Suppressor macrophage (primary cell): ENCODE results near the gene DNAH5.
"Not testable (repeated sequence)": the region's sequence is repeated elsewhere in the genome, so short reads cannot be mapped to it uniquely, and the experiment has no call there.

Experiments used
- DNase-seq, 4 experiments: peaks; one replicate each; pipeline ENCODE4 v3.0.0-alpha.2; 2020 to 2022

The DNAH5 gene

GRCh38 chr5:13833440-13833839 is 111.0 kb downstream of the DNAH5 start:
- no peak for DNase-seq

- no peak for DNase-seq
These were observed 113.1 kb downstream of the DNAH5 start for GRCh38 chr5:13831351-13831750.

GRCh38 chr5:13830536-13830935 is 114.0 kb downstream of the DNAH5 start:
- no peak for DNase-seq

- no peak for DNase-seq
These were observed 123.1 kb downstream of the DNAH5 start for GRCh38 chr5:13821366-13821765.

GRCh38 chr5:13816126-13816525 is 128.4 kb downstream of the DNAH5 start:
- DNase-seq, result no peak

GRCh38 chr5:13814301-13814700 is 130.2 kb downstream of the DNAH5 start:
- no peak for DNase-seq

- no peak for DNase-seq
These were observed 134.6 kb downstream of the DNAH5 start for GRCh38 chr5:13809921-13810320.

- DNase-seq, result no peak
These were observed 140.2 kb downstream of the DNAH5 start for GRCh38 chr5:13804336-13804735.

- not testable (repeated sequence) for DNase-seq
These were observed 145.9 kb downstream of the DNAH5 start for GRCh38 chr5:13798569-13798968.

GRCh38 chr5:13785781-13786415 is 158.6 kb downstream of the DNAH5 start:
- no peak for DNase-seq

GRCh38 chr5:13783726-13784125 is 160.8 kb downstream of the DNAH5 start:
- no peak for DNase-seq

GRCh38 chr5:13780081-13780480 is 164.4 kb downstream of the DNAH5 start:
- DNase-seq, result no peak

GRCh38 chr5:13773649-13774048 is 170.8 kb downstream of the DNAH5 start:
- DNase-seq, result no peak

GRCh38 chr5:13771011-13771571 is 173.4 kb downstream of the DNAH5 start:
- no peak for DNase-seq

GRCh38 chr5:13766236-13766635 is 178.3 kb downstream of the DNAH5 start:
- no peak for DNase-seq

- DNase-seq, result no peak
These were observed 180.8 kb downstream of the DNAH5 start for GRCh38 chr5:13763719-13764118.

- no peak for DNase-seq
These were observed 194.7 kb downstream of the DNAH5 start for GRCh38 chr5:13749766-13750165.

- no peak for DNase-seq
These were observed 198.5 kb downstream of the DNAH5 start for GRCh38 chr5:13746026-13746425.

GRCh38 chr5:13745508-13745907 is 199.0 kb downstream of the DNAH5 start:
- DNase-seq, result no peak

- DNase-seq, result no peak
These were observed 204.0 kb downstream of the DNAH5 start for GRCh38 chr5:13740471-13740870.

- DNase-seq, result no peak
These were observed 205.0 kb downstream of the DNAH5 start for GRCh38 chr5:13739479-13739878.

- DNase-seq, result no peak
These were observed 208.8 kb downstream of the DNAH5 start for GRCh38 chr5:13735691-13736090.

- DNase-seq, result no peak
These were observed 213.3 kb downstream of the DNAH5 start for GRCh38 chr5:13731121-13731628.

- DNase-seq, result no peak
These were observed 235.6 kb downstream of the DNAH5 start for GRCh38 chr5:13708906-13709305.

- no peak for DNase-seq
These were observed 236.1 kb downstream of the DNAH5 start for GRCh38 chr5:13708432-13708831.
